Omental fat pad (tissue), 4 donors: Measurements from ENCODE around the gene ZNF621. TPM values are rescaled to one million over a fixed set of nuclear protein-coding genes. Genes with fewer than 3 reads are reported as not detected.

Source experiments
- ATAC-seq: fragments of 150-250 bp; one replicate; pipeline ENCODE4 v1.9.1; 2016; ENCODE audit warnings: mild to moderate bottlenecking, moderate library complexity; ENCODE audit not compliant: low FRiP score
- DNase-seq: peaks from one replicate; pipeline ENCODE4 v3.0.0-alpha.2; 2019; ENCODE audit warnings: low spot score
- total RNA-seq, 4 donors: library from RNA; depleted of rRNA; stranded (reverse); fragments of >200 nt; gene quantifications; one replicate each; pipeline ENCODE4 v1.1.0, GENCODE V29; 2016
- TF ChIP-seq, protein P1 (sequence below), 3 donors: fragments of 450-650 bp; IDR thresholded peaks; one replicate each; pipeline ENCODE4 v1.5.1; 2016 to 2017; ENCODE audit warnings: antibody characterized with exemption in 3 of 3, mild to moderate bottlenecking in 3 of 3, moderate library complexity in 2 of 3

Gene ZNF621
- total RNA-seq, 4 donors from 2014 or later, result 12.2 to 26.8 (median 16.4) TPM

DNA sequence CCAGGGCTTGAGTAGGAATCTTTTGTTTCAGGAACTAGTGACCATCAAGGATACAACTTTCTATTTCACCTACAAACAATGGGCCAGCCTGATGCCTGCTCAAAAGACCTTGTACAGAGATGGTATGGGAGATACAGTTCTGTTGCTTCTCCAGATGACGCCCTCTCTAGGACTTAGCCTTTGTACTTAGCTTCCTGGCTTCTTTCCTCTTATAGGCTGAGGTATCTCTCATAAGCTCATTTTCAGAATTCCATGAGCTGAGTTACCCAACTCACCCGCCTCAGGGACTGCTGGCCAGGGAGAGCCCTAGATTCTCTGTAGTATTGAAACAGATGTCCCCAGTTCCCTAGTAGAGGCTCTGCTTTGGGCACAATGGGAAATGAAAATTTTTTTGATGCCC is 27.5 kb upstream of the ZNF621 start:
- ATAC-seq (no peak), DNase-seq (no peak)
- TF ChIP-seq, protein P1, sequence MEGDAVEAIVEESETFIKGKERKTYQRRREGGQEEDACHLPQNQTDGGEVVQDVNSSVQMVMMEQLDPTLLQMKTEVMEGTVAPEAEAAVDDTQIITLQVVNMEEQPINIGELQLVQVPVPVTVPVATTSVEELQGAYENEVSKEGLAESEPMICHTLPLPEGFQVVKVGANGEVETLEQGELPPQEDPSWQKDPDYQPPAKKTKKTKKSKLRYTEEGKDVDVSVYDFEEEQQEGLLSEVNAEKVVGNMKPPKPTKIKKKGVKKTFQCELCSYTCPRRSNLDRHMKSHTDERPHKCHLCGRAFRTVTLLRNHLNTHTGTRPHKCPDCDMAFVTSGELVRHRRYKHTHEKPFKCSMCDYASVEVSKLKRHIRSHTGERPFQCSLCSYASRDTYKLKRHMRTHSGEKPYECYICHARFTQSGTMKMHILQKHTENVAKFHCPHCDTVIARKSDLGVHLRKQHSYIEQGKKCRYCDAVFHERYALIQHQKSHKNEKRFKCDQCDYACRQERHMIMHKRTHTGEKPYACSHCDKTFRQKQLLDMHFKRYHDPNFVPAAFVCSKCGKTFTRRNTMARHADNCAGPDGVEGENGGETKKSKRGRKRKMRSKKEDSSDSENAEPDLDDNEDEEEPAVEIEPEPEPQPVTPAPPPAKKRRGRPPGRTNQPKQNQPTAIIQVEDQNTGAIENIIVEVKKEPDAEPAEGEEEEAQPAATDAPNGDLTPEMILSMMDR (IDR thresholded peaks at IDR 0.05), result no peak

- ATAC-seq, result no peak
- TF ChIP-seq, protein P1 (IDR thresholded peaks at IDR 0.05), result no peak
These were observed 24.8 kb upstream of the ZNF621 start for GRCh38 chr3:40499952-40500351.

DNA sequence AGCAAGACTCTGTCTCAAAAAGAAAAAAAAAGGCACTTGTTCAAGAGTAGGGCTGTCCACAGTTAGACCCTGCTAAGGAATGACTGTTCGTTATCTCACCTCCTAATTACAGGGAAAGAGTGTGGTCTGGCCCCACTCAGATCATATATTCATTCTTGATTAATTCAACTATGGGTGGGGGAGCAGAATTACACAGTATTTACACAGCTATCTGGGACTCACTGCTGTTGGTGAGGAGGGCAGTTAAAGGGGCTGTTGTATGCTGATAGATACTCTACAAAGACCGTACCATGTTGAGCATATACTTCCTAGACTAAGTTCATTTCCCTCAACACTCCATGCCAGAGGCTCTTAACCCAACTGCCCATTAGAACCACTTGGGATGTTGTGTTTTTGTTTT is 22.7 kb upstream of the ZNF621 start:
- TF ChIP-seq, protein P1 (IDR thresholded peaks at IDR 0.05), result no peak
- no peak for DNase-seq

More at GRCh38 chr3:40499952-40500351, 24.8 kb upstream of the ZNF621 start:
- DNase-seq, result no peak

GRCh38 chr3:40504636-40505430 is 19.9 kb upstream of the ZNF621 start:
- peak; percentile 89 for ATAC-seq
- no peak for DNase-seq
- TF ChIP-seq, protein P1 (IDR thresholded peaks at IDR 0.05), result no peak

More for the DNA sequence above, 22.7 kb upstream of the ZNF621 start:
- ATAC-seq, result no peak

DNA sequence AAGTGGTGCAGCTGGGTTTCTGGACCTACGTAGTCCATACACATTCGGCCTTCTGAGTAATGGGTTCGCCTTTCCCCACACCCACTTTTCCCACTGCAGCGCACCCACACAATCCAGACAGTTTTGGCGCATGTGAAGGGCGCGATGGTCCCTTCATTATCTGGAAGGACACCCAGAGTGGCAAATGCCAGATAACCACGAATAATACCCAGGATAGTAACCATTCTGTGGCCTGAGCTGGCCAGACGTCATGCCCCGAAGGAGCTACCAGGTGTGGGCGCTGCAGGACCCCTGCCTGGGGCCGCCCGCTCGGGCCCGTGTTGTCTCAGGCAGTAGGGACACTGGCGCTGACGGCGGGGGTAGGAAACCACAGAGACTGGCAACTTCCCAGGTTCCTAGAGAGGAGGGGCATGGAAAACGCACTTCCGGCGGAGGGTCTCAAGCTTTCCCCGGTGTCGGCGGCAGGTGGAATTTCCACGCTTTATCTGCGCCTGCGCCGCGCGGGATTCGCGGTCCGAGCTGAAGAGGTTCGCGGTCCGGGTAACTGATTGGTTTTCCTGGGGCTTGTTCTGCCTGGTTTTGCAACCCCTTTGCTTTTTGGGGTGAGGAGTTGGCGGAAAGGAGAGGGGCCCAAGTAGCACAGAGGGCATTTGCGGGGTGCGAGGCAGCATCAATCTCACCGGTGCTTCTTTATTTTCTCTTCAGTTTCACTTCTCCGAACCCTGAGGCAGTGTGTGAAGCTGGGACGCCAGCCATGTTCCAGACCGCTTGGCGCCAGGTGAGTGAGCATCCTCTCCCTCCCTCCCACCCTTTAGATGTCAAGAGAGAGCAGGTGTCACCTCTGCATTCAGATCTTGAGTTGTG is 18.9 kb upstream of the ZNF621 start, which contains the start of gene ZNF620:
TSS of gene ZNF620 (plus strand) at position 441 of the 864 bp plus-strand sequence. CDS start at position 755, 314 bp downstream.
- peak; percentile 78 for ATAC-seq
- peak; percentile 42 for DNase-seq
- TF ChIP-seq, protein P1 (IDR thresholded peaks at IDR 0.05), result no peak

DNA sequence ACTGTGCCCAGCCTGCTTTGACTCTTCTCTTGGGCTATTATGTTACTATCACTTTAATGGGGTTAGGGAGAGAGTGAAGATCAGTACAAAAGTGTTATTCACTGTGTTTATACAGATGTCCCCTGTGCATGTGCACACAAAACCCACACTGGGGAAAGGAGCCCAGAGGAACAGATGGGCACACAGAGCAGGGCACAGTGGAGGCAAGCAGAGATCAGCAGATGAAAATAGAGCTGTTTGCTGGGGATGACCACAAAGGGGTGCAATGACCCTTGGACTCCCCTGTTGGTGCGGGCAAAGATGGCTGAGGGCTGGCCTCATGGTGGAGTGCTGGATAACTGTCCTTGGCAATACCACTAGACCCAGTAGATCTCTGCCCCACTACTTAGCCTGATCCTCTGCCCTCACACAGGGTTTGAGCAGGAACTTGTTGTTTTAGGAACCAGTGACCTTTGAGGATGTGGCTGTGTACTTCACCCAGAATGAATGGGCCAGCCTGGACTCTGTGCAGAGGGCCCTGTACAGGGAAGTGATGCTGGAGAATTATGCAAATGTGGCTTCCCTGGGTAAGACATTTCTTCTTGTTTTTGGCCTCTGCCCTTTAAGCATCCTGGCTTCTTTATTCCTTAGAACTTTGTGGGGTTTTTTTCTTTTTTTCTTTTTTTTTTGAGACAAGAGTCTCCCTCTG is 13.6 kb upstream of the ZNF621 start:
- no peak for DNase-seq
- no peak for ATAC-seq
- TF ChIP-seq, protein P1 (IDR thresholded peaks at IDR 0.05), result no peak
